SK-N-SH (cell line): Measurements from ENCODE around the gene NFAT5. TPM values are rescaled to one million over a fixed set of nuclear protein-coding genes. Genes with fewer than 3 reads are reported as not detected.

Source experiments
- CTCF ChIA-PET: fragments of 300-600, 350-600 bp; formaldehyde crosslinking; extraction: SDS; loops from one replicate; lab custom pipeline; 2021; lab: Yijun Ruan, JAX
- POLR2A ChIA-PET: fragments of 350-600 bp; sonication (Branson Sonifier 250); formaldehyde crosslinking; extraction: SDS; loops from one replicate; lab custom pipeline; 2020; ENCODE audit warnings: antibody characterized with exemption, inconsistent platforms; lab: Yijun Ruan, JAX
- DNase-seq: peaks from one replicate; pipeline ENCODE4 v3.0.0; 2012
- H2AFZ ChIP-seq: fragments of 200-600 bp; sonication (generic); 2 replicates; pipeline ENCODE4 v1.8.1; 2016; ENCODE audit warnings: antibody characterized with exemption, mild to moderate bottlenecking, low read depth
- H3F3A ChIP-seq: fragments of 200-600 bp; sonication (generic); replicated peaks from 2 replicates; pipeline ENCODE3; 2016; ENCODE audit warnings: antibody characterized with exemption, mild to moderate bottlenecking; ENCODE audit not compliant: insufficient read depth
- H3K27ac ChIP-seq, 2 experiments: fragments of 200-500 bp in 1 of 2; fragments of 200-600 bp in 1 of 2; sonication (Bioruptor generic) in 1 of 2; sonication (generic), shearing (Covaris generic) in 1 of 2; 2 replicates each; pipeline versions ENCODE4 v1.5.1 to v1.6.1; 2014 to 2016; ENCODE audit warnings: low read depth in 2 of 2, inconsistent platforms in 1 of 2, low read length in 1 of 2, mild to moderate bottlenecking in 1 of 2, mixed read lengths in 1 of 2
- H3K27me3 ChIP-seq: fragments of 200-600 bp; sonication (generic), shearing (Covaris generic); 2 replicates; pipeline ENCODE4 v1.6.1; 2016; ENCODE audit warnings: mixed run types; ENCODE audit not compliant: insufficient read depth
- H3K36me3 ChIP-seq, 2 experiments: fragments of 200-500 bp in 1 of 2; fragments of 200-600 bp in 1 of 2; sonication (Bioruptor generic) in 1 of 2; sonication (generic) in 1 of 2; replicated peaks in 1 of 2; 2 replicates each; pipeline versions ENCODE3 to v1.5.1; 2014 to 2016; ENCODE audit warnings: low read length in 1 of 2, mild to moderate bottlenecking in 1 of 2; ENCODE audit not compliant: insufficient read depth in 2 of 2, control insufficient read depth in 1 of 2
- H3K4me1 ChIP-seq, 2 experiments: fragments of 200-500 bp in 1 of 2; fragments of 200-600 bp in 1 of 2; sonication (Bioruptor generic) in 1 of 2; sonication (generic), shearing (Covaris generic) in 1 of 2; 2 replicates each; pipeline versions ENCODE4 v1.5.1 to v1.6.1; 2014 to 2016; ENCODE audit warnings: low read depth in 1 of 2, low read length in 1 of 2, mixed run types in 1 of 2; ENCODE audit not compliant: insufficient read depth in 2 of 2, control insufficient read depth in 1 of 2
- H3K4me2 ChIP-seq: fragments of 200-600 bp; sonication (generic), shearing (Covaris generic); 2 replicates; pipeline ENCODE4 v1.6.1; 2017; ENCODE audit warnings: mixed run types
- H3K4me3 ChIP-seq, 2 experiments: fragments of 200-500 bp in 1 of 2; fragments of 200-600 bp in 1 of 2; sonication (Bioruptor generic) in 1 of 2; sonication (generic), shearing (Covaris generic) in 1 of 2; 2 replicates each; pipeline versions ENCODE4 v1.5.1 to v1.8.1; 2014 to 2016; ENCODE audit warnings: low read depth in 2 of 2, inconsistent platforms in 1 of 2, low read length in 1 of 2, mild to moderate bottlenecking in 1 of 2, mixed read lengths in 1 of 2, moderate library complexity in 1 of 2
- H3K79me2 ChIP-seq: fragments of 200-600 bp; sonication (generic); 2 replicates; pipeline ENCODE4 v1.8.1; 2017; ENCODE audit warnings: mild to moderate bottlenecking; ENCODE audit not compliant: insufficient read depth
- H3K9ac ChIP-seq: fragments of 200-600 bp; sonication (generic); 2 replicates; pipeline ENCODE4 v1.6.1; 2017; ENCODE audit warnings: mixed run types
- H3K9me2 ChIP-seq: fragments of 200-600 bp; sonication (generic); 2 replicates; pipeline ENCODE4 v1.6.1; 2017; ENCODE audit warnings: mixed run types
- H3K9me3 ChIP-seq: fragments of 200-600 bp; sonication (generic); 2 replicates; pipeline ENCODE4 v1.6.1; 2017; ENCODE audit warnings: mixed run types, mild to moderate bottlenecking, moderate library complexity
- H4K20me1 ChIP-seq: fragments of 200-600 bp; sonication (generic); 2 replicates; pipeline ENCODE4 v1.6.1; 2017; ENCODE audit warnings: mild to moderate bottlenecking, mixed run types; ENCODE audit not compliant: insufficient read depth
- ELF1 ChIP-seq: IDR thresholded peaks from 2 replicates; pipeline ENCODE4 v1.4.0; 2012
- EZH2phosphoT487 ChIP-seq: fragments of 200-600 bp; sonication (generic); IDR thresholded peaks from 2 replicates; pipeline ENCODE4 v1.6.1; 2017; ENCODE audit warnings: low read depth, mixed run types, mild to moderate bottlenecking, antibody characterized with exemption, moderate library complexity, borderline replicate concordance
- FOSL2 ChIP-seq: IDR thresholded peaks from 2 replicates; pipeline ENCODE4 v1.4.0; 2012; ENCODE audit warnings: low read depth, mild to moderate bottlenecking, moderate library complexity, borderline replicate concordance
- FOXJ3 ChIP-seq: sonication (generic); formaldehyde crosslinking; IDR thresholded peaks from 2 replicates; pipeline ENCODE4 v1.5.1; 2020; ENCODE audit warnings: mild to moderate bottlenecking, missing genetic modification reagents
- GABPA ChIP-seq: IDR thresholded peaks from 2 replicates; pipeline ENCODE4 v1.4.0; 2012; ENCODE audit warnings: low read depth, mild to moderate bottlenecking
- GATA2 ChIP-seq: sonication (generic); formaldehyde crosslinking; IDR thresholded peaks from 2 replicates; pipeline ENCODE4 v1.5.0; 2020; ENCODE audit warnings: mild to moderate bottlenecking, missing genetic modification reagents
- MEF2A ChIP-seq: IDR thresholded peaks from 2 replicates; pipeline ENCODE4 v1.4.0; 2012; ENCODE audit warnings: low read depth, borderline replicate concordance
- NRF1 ChIP-seq: IDR thresholded peaks from 2 replicates; pipeline ENCODE4 v1.6.1; 2012; ENCODE audit warnings: low read depth, mild to moderate bottlenecking, low read length
- PBX3 ChIP-seq: IDR thresholded peaks from 2 replicates; pipeline ENCODE4; 2012
- POLR2AphosphoS5 ChIP-seq: IDR thresholded peaks from 2 replicates; pipeline ENCODE4 v1.6.1; 2012; ENCODE audit warnings: low read depth, low read length
- REST ChIP-seq: IDR thresholded peaks from 2 replicates; pipeline ENCODE4 v1.6.1; 2012; ENCODE audit warnings: mild to moderate bottlenecking, low read depth, low read length, moderate library complexity
- RFX5 ChIP-seq: IDR thresholded peaks from 2 replicates; pipeline ENCODE4 v1.6.1; 2012; ENCODE audit warnings: mild to moderate bottlenecking, improper control_type of control experiment, low read length
- SMC3 ChIP-seq: IDR thresholded peaks from 2 replicates; pipeline ENCODE4 v1.6.1; 2012; ENCODE audit warnings: low read depth, low read length, improper control_type of control experiment
- TAF1 ChIP-seq: IDR thresholded peaks from 2 replicates; pipeline ENCODE4 v1.6.1; 2012; ENCODE audit warnings: low read depth, mild to moderate bottlenecking, low read length, moderate library complexity, borderline replicate concordance
- TCF12 ChIP-seq: IDR thresholded peaks from 2 replicates; pipeline ENCODE4 v1.4.0; 2012
- YY1 ChIP-seq: IDR thresholded peaks from 2 replicates; pipeline ENCODE4 v1.4.0; 2012; ENCODE audit warnings: low read depth, mild to moderate bottlenecking
- ZBTB33 ChIP-seq: IDR thresholded peaks from 2 replicates; pipeline ENCODE4 v1.4.0; 2012; ENCODE audit warnings: low read depth, borderline replicate concordance
- WGBS: methylation state at CpG from one replicate; pipeline ENCODE4 v1.1.6; 2017; ENCODE audit warnings: low lambda C conversion rate; 5-methylcytosine and 5-hydroxymethylcytosine counted together
- polyA plus RNA-seq, 3 experiments: library from polyadenylated mRNA; depleted of rRNA; stranded (reverse); fragments of >200 nt; gene quantifications; 2 replicates each; pipeline ENCODE4 v1.2.3, GENCODE V29; 2012
- TF ChIP-seq, protein P1 (sequence below): IDR thresholded peaks from 2 replicates; pipeline ENCODE4 v1.4.0; 2012; ENCODE audit warnings: low read depth, borderline replicate concordance

NFAT5 gene
- polyA plus RNA-seq, 1 of the 3 experiments (the other 2 are of a cell fraction) = 7.2 TPM

GRCh38 chr16:69712277-69712676 is 146.5 kb downstream of the NFAT5 start:
- WGBS = 93% methylated on average over 3 of the region's 4 CpGs
- no peak overlapping the region for H3K4me2 ChIP-seq
- no peaks in the 10 kb centered on the region for H4K20me1 ChIP-seq
- H3K9me3 ChIP-seq = no peaks in the 10 kb centered on the region
- no peak for TF ChIP-seq GATA2 (CRISPR knock-in tag)
- no peak for TF ChIP-seq GABPA
- no peak for TF ChIP-seq SMC3
- TF ChIP-seq ZBTB33 = no peak
- no peak for TF ChIP-seq TAF1
- TF ChIP-seq, protein P1, sequence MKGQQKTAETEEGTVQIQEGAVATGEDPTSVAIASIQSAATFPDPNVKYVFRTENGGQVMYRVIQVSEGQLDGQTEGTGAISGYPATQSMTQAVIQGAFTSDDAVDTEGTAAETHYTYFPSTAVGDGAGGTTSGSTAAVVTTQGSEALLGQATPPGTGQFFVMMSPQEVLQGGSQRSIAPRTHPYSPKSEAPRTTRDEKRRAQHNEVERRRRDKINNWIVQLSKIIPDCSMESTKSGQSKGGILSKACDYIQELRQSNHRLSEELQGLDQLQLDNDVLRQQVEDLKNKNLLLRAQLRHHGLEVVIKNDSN = no peak
- TF ChIP-seq ELF1 = no peak
- TF ChIP-seq MEF2A = no peak
- TF ChIP-seq POLR2AphosphoS5 = no peak
- no peak for TF ChIP-seq EZH2phosphoT487
- no peak for TF ChIP-seq PBX3
- no peak for TF ChIP-seq TCF12
- TF ChIP-seq NRF1 = no peak
- no peak for TF ChIP-seq REST
- TF ChIP-seq RFX5 = no peak
- no peak for TF ChIP-seq FOXJ3 (CRISPR knock-in tag)
- no peak for TF ChIP-seq FOSL2
- TF ChIP-seq YY1 = no peak
- ChIA-PET CTCF (interaction anchor here (0.9 to 6.1 kb wide), 3 partner anchors 9 to 225 kb away, joined by 3 to 67 read pairs (median 4); partner anchors contain the start of gene NOB1), POLR2A (no interaction called here)
- H3K27ac ChIP-seq = no peak overlapping the region
- H3K36me3 ChIP-seq = peaks cover 28 to 41% of the 10 kb centered on the region in 2 experiments
- H3F3A ChIP-seq = peaks cover 26% of the 10 kb centered on the region
- H2AFZ ChIP-seq = no peak overlapping the region
- no peak overlapping the region for H3K4me3 ChIP-seq
- no peak for DNase-seq
- H3K9ac ChIP-seq = no peak overlapping the region
- H3K79me2 ChIP-seq = no peaks in the 10 kb centered on the region
- no peaks in the 10 kb centered on the region for H3K27me3 ChIP-seq
- no peaks in the 10 kb centered on the region for H3K9me2 ChIP-seq
- no peaks in the 10 kb centered on the region for H3K4me1 ChIP-seq
